K562 (cell line): Measurements from ENCODE around the gene FPR1. TPM values are rescaled to one million over a fixed set of nuclear protein-coding genes. Genes with fewer than 3 reads are reported as not detected.

Experiments
- ATAC-seq: fragments of 200-7000 bp; cut with Tn5 transposase; 3 replicates; pipeline ENCODE4 v1.9.1; 2020; ENCODE audit warnings: moderate library complexity
- BruUV-seq: library from RNA; stranded (reverse); fragments of 400-500 nt; replicated peaks from 2 replicates; lab custom pipeline; 2021; lab: Mats Ljungman, UMichigan
- CTCF ChIA-PET: fragments of 300-600 bp; formaldehyde crosslinking; extraction: SDS; loops from one replicate; lab custom pipeline; 2021; ENCODE audit warnings: low intra/inter-chr PET ratio; lab: Yijun Ruan, JAX
- POLR2A ChIA-PET: fragments of 300-600, 350-650 bp; sonication (Branson Sonifier 250); formaldehyde crosslinking; extraction: SDS; loops from one replicate; lab custom pipeline; 2021; ENCODE audit warnings: antibody characterized with exemption, inconsistent platforms; lab: Yijun Ruan, JAX
- DNase-seq, 4 experiments: peaks; one replicate each; pipeline versions ENCODE4 v3.0.0 to v3.0.0-alpha.2; 2011 to 2018; ENCODE audit warnings: low spot score in 3 of 4, mixed read lengths in 3 of 4; ENCODE audit errors: extremely low read depth in 1 of 4
- FAIRE-seq: peaks from 2 replicates; lab custom pipeline; 2011; peaks lifted over from hg19 to GRCh38; lab: Jason Lieb, UNC
- H2AFZ ChIP-seq: 2 replicates; pipeline ENCODE4 v1.6.0; 2011; ENCODE audit warnings: low read depth, low read length, control low read depth, inconsistent platforms
- H3K27ac ChIP-seq: fragments of 200-600 bp; 3 replicates; pipeline ENCODE4 v1.8.0; 2011; ENCODE audit warnings: low read depth, mild to moderate bottlenecking, control low read depth, inconsistent platforms, low read length, moderate library complexity, mixed read lengths; ENCODE audit errors: extremely low read depth
- H3K27me3 ChIP-seq, 2 experiments: fragments of 300-600 bp in 1 of 2; 2 replicates in 1 of 2; 3 replicates in 1 of 2; pipeline versions ENCODE4 v1.6.0 to v1.8.0; 2011; ENCODE audit warnings: inconsistent platforms in 2 of 2, low read length in 2 of 2, mild to moderate bottlenecking in 1 of 2, mixed read lengths in 1 of 2, moderate library complexity in 1 of 2; ENCODE audit not compliant: control insufficient read depth in 2 of 2, insufficient read depth in 2 of 2
- H3K36me3 ChIP-seq: fragments of 300-600 bp; 3 replicates; pipeline ENCODE4 v1.8.0; 2011; ENCODE audit warnings: mild to moderate bottlenecking, low read length, inconsistent platforms; ENCODE audit not compliant: control insufficient read depth, insufficient read depth
- H3K4me1 ChIP-seq, 2 experiments: fragments of 200-600 bp in 1 of 2; replicated peaks in 1 of 2; 2 replicates in 1 of 2; 3 replicates in 1 of 2; pipeline versions ENCODE4 v1.5.1 to v1.8.0; 2011; ENCODE audit warnings: inconsistent platforms in 2 of 2, low read length in 2 of 2, mild to moderate bottlenecking in 1 of 2, mixed read lengths in 1 of 2, moderate library complexity in 1 of 2; ENCODE audit not compliant: control insufficient read depth in 2 of 2, insufficient read depth in 2 of 2
- H3K4me2 ChIP-seq: 2 replicates; pipeline ENCODE4 v1.6.1; 2011; ENCODE audit warnings: low read length, control low read depth, inconsistent platforms, mixed read lengths; ENCODE audit not compliant: insufficient read depth
- H3K4me3 ChIP-seq: fragments of 200-600 bp; sonication (generic), shearing (Covaris generic); 2 replicates; pipeline ENCODE4 v1.5.1; 2016; ENCODE audit warnings: control low read depth, inconsistent platforms
- H3K79me2 ChIP-seq: fragments of 200-600 bp; 3 replicates; pipeline ENCODE4 v1.8.0; 2011; ENCODE audit warnings: low read length, inconsistent platforms; ENCODE audit not compliant: control insufficient read depth, insufficient read depth
- H3K9ac ChIP-seq, 2 experiments: 2 replicates each; pipeline versions ENCODE4 v1.6.0 to v1.6.1; 2011; ENCODE audit warnings: low read depth in 2 of 2, low read length in 2 of 2, control low read depth in 1 of 2, inconsistent platforms in 1 of 2, mild to moderate bottlenecking in 1 of 2, mixed read lengths in 1 of 2; ENCODE audit not compliant: insufficient read depth in 1 of 2
- H3K9me1 ChIP-seq: one replicate; pipeline ENCODE4 v1.6.0; 2011; ENCODE audit warnings: inconsistent platforms, mild to moderate bottlenecking, low read length, moderate library complexity; ENCODE audit not compliant: control insufficient read depth, insufficient read depth
- H3K9me3 ChIP-seq: replicated peaks from 2 replicates; pipeline ENCODE4 v1.5.1; 2011; ENCODE audit warnings: low read depth, low read length, inconsistent platforms; ENCODE audit not compliant: control insufficient read depth, insufficient read depth
- H4K20me1 ChIP-seq: replicated peaks from 2 replicates; pipeline ENCODE4 v1.6.1; 2011; ENCODE audit warnings: low read length, inconsistent platforms, mixed read lengths; ENCODE audit not compliant: control insufficient read depth, insufficient read depth
- CREB3L1 ChIP-seq: fragments of 450-650 bp; IDR thresholded peaks from 2 replicates; pipeline ENCODE4 v1.6.1; 2014; ENCODE audit warnings: low read depth, mild to moderate bottlenecking, moderate library complexity, borderline replicate concordance
- LEF1 ChIP-seq: fragments of 450-650 bp; IDR thresholded peaks from 2 replicates; pipeline ENCODE4 v1.6.1; 2016; ENCODE audit warnings: mild to moderate bottlenecking
- PATZ1 ChIP-seq: fragments of 250-450 bp; sonication (Bioruptor Pico); IDR thresholded peaks from 2 replicates; pipeline ENCODE4 v1.5.0; 2020; ENCODE audit warnings: mild to moderate bottlenecking, borderline replicate concordance
- PRDM10 ChIP-seq: fragments of 450-650 bp; IDR thresholded peaks from 2 replicates; pipeline ENCODE4 v1.6.1; 2018; ENCODE audit not compliant: partially characterized antibody
- ZNF778 ChIP-seq: fragments of 450-650 bp; formaldehyde crosslinking; IDR thresholded peaks from 2 replicates; pipeline ENCODE4 v1.4.0; 2020; ENCODE audit warnings: mild to moderate bottlenecking, moderate library complexity
- WGBS: fragments of 100-300 bp; shearing (Covaris generic); methylation state at CpG from one replicate; pipeline ENCODE4 v1.1.6; 2016; ENCODE audit warnings: low coverage, mixed read lengths; ENCODE audit not compliant: insufficient coverage; ENCODE audit errors: missing lambda C conversion rate; 5-methylcytosine and 5-hydroxymethylcytosine counted together
- in situ Hi-C: fragments of 300-500 bp; cut with MboI; formaldehyde crosslinking; loops from 4 replicates; pipeline ENCODE4 v1.15.0; 2018; ENCODE audit warnings: inconsistent platforms, mixed read lengths
- intact Hi-C: fragments of 100-400 bp; cut with micrococcal nuclease; formaldehyde crosslinking; loops from 2 replicates; pipeline ENCODE4 v1.14.2; 2022
- polyA plus RNA-seq, 8 experiments: library from polyadenylated mRNA; depleted of rRNA in 4 of 8; stranded (reverse) in 5 of 8; unstranded in 3 of 8; fragments of >200 nt; fragmentation: Nextera tagmentation in 2 of 8; fragmentation: Illumina TruSeq in 1 of 8; extraction: Ambion mirVana in 2 of 8; extraction: Trizol in 1 of 8; gene quantifications; 2 replicates each; pipeline versions ENCODE4 v1.2.1 to v1.2.3, GENCODE V29; 2011 to 2014; ENCODE audit warnings: inconsistent platforms in 1 of 8, missing spikeins in 1 of 8
- total RNA-seq, 7 experiments: library from RNA; depleted of rRNA in 6 of 7; stranded (reverse); fragments of >200 nt in 6 of 7; fragmentation: Illumina TruSeq in 2 of 7; extraction: Trizol in 2 of 7; gene quantifications; 2 replicates each; pipeline versions ENCODE4 v1.2.1 to v1.2.3, GENCODE V29; 2011 to 2021; ENCODE audit warnings: low replicate concordance in 1 of 7

FPR1 gene
- total and polyA plus RNA-seq, 9 of the 15 experiments (the other 6 are each of a cell fraction or from before 2014, with no cell fraction given) = 0.06 to 0.25 (median 0.14) TPM; not detected in 4

- no peaks in the 10 kb centered on the region for H4K20me1 ChIP-seq
- POLR2A ChIA-PET = interaction anchor here (0.7 to 1.2 kb wide), 2 partner anchors 10 to 130 kb away, joined by 3 to 4 read pairs; no protein-coding TSS in a partner anchor
- intact Hi-C loops (no loop called here), in situ Hi-C loops (no loop called here)
- no peaks in the 10 kb centered on the region for H3K79me2 ChIP-seq
- H3K4me2 ChIP-seq = no peak overlapping the region
- ATAC-seq (no peak), DNase-seq (no peak), FAIRE-seq (no peak)
- WGBS = 4% methylated on average over 11 of the region's 11 CpGs
- H3K27ac ChIP-seq = no peak overlapping the region
- no peak overlapping the region for H2AFZ ChIP-seq
- H3K9ac ChIP-seq = no peak overlapping the region
- H3K4me1 ChIP-seq = peaks cover 0 to 18% of the 10 kb centered on the region in 2 experiments; a peak in 2 of 5 replicates
- H3K9me3 ChIP-seq = no peaks in the 10 kb centered on the region
- H3K9me1 ChIP-seq = no peaks in the 10 kb centered on the region
- no peak overlapping the region for H3K4me3 ChIP-seq
- no TSS peak for BruUV-seq
- CTCF ChIA-PET = no interaction called here
- no peaks in the 10 kb centered on the region for H3K36me3 ChIP-seq
- TF ChIP-seq PATZ1 (no peak), ZNF778 (CRISPR knock-in tag) (no peak)
- H3K27me3 ChIP-seq = peaks cover 0 to 7% of the 10 kb centered on the region in 2 experiments; a peak in 1 of 5 replicates
Observed at GRCh38 chr19:51716925-51717324, 34.8 kb downstream of the FPR1 start.

GRCh38 chr19:51715850-51716249, 35.8 kb downstream of the FPR1 start:
- Histone ChIP-seq H3K79me2 (no peaks in the 10 kb centered on the region), H3K9me1 (no peaks in the 10 kb centered on the region), H3K4me3 (no peak overlapping the region), H3K27me3 (peaks cover 0 to 7% of the 10 kb centered on the region in 2 experiments; a peak in 2 of 5 replicates), H3K4me1 (peaks cover 0 to 18% of the 10 kb centered on the region in 2 experiments; a peak in 2 of 5 replicates), H3K4me2 (no peak overlapping the region), H3K27ac (no peak overlapping the region), H2AFZ (no peak overlapping the region), H3K36me3 (no peaks in the 10 kb centered on the region), H3K9me3 (no peaks in the 10 kb centered on the region), H4K20me1 (no peaks in the 10 kb centered on the region), H3K9ac (no peak overlapping the region)
- CTCF ChIA-PET = no interaction called here
- no TSS peak for BruUV-seq
- DNase-seq = no peak
- ATAC-seq = no peak
- 16% methylated on average over 3 of the region's 3 CpGs for whole genome bisulfite sequencing
- TF ChIP-seq CREB3L1 = no peak
- no peak for TF ChIP-seq LEF1
- TF ChIP-seq PRDM10 = peak; percentile 91
- in situ Hi-C loops = no loop called here
- POLR2A ChIA-PET = interaction anchor here (0.6 to 0.8 kb wide), 2 partner anchors 21 to 45 kb away, joined by 3 to 4 read pairs; no protein-coding TSS in a partner anchor
- intact Hi-C loops = no loop called here
- no peak for FAIRE-seq
